DND-41 (cell line): ENCODE measurements around the gene KRTAP23-1.

ENCODE experiments used
- ATAC-seq: fragments of 200-7000 bp; cut with Tn5 transposase; 3 replicates; pipeline ENCODE4 v1.9.1; 2021; ENCODE audit warnings: low read depth; ENCODE audit not compliant: insufficient read depth
- DNase-seq: peaks from one replicate; pipeline ENCODE4 v3.0.0-alpha.2; 2020
- H2AFZ ChIP-seq: 2 replicates; pipeline ENCODE4 v1.6.0; 2012; ENCODE audit warnings: low read depth, low read length
- H3K27ac ChIP-seq: 2 replicates; pipeline ENCODE4 v1.5.1; 2012; ENCODE audit warnings: low read length, inconsistent platforms
- H3K27me3 ChIP-seq: fragments of 200-600 bp; sonication (generic); 2 replicates; pipeline ENCODE4 v1.6.0; 2012; ENCODE audit warnings: low read length, mild to moderate bottlenecking, inconsistent platforms; ENCODE audit not compliant: insufficient read depth, poor library complexity
- H3K36me3 ChIP-seq: 2 replicates; pipeline ENCODE4 v1.5.1; 2012; ENCODE audit warnings: low read length, inconsistent platforms; ENCODE audit not compliant: insufficient read depth
- H3K4me1 ChIP-seq: 2 replicates; pipeline ENCODE4 v1.5.1; 2012; ENCODE audit warnings: mild to moderate bottlenecking, low read length; ENCODE audit not compliant: insufficient read depth
- H3K4me2 ChIP-seq: 2 replicates; pipeline ENCODE4 v1.6.0; 2012; ENCODE audit warnings: mild to moderate bottlenecking, moderate library complexity, low read length, inconsistent platforms; ENCODE audit not compliant: insufficient read depth
- H3K4me3 ChIP-seq, 2 experiments: fragments of 200-600 bp in 1 of 2; shearing (Covaris generic) in 1 of 2; 2 replicates each; pipeline ENCODE4 v1.5.1; 2012 to 2016; ENCODE audit warnings: inconsistent platforms in 2 of 2, low read length in 2 of 2, mild to moderate bottlenecking in 2 of 2, low read depth in 1 of 2, moderate library complexity in 1 of 2
- H3K79me2 ChIP-seq: 2 replicates; pipeline ENCODE4 v1.6.0; 2012; ENCODE audit warnings: low read length, inconsistent platforms; ENCODE audit not compliant: insufficient read depth
- H3K9ac ChIP-seq: 2 replicates; pipeline ENCODE4 v1.6.0; 2012; ENCODE audit warnings: low read depth, mild to moderate bottlenecking, inconsistent platforms, low read length, moderate library complexity
- H3K9me3 ChIP-seq: 2 replicates; pipeline ENCODE4 v1.5.1; 2012; ENCODE audit warnings: low read length, moderate library complexity, mild to moderate bottlenecking, inconsistent platforms; ENCODE audit not compliant: insufficient read depth, severe bottlenecking
- H4K20me1 ChIP-seq: 2 replicates; pipeline ENCODE4 v1.6.0; 2012; ENCODE audit warnings: low read length; ENCODE audit not compliant: insufficient read depth
- EZH2 ChIP-seq: IDR thresholded peaks from 3 replicates; pipeline ENCODE4 v1.6.1; 2012; ENCODE audit warnings: borderline replicate concordance, low read depth, mild to moderate bottlenecking, moderate library complexity, low read length, inconsistent platforms; ENCODE audit not compliant: severe bottlenecking
- TF ChIP-seq, protein P1 (sequence below): IDR thresholded peaks from 2 replicates; pipeline ENCODE4 v1.5.1; 2012; ENCODE audit warnings: borderline replicate concordance, low read length, moderate library complexity, mild to moderate bottlenecking; ENCODE audit not compliant: poor library complexity, severe bottlenecking; ENCODE audit errors: extremely low read depth

Gene KRTAP23-1

DNA sequence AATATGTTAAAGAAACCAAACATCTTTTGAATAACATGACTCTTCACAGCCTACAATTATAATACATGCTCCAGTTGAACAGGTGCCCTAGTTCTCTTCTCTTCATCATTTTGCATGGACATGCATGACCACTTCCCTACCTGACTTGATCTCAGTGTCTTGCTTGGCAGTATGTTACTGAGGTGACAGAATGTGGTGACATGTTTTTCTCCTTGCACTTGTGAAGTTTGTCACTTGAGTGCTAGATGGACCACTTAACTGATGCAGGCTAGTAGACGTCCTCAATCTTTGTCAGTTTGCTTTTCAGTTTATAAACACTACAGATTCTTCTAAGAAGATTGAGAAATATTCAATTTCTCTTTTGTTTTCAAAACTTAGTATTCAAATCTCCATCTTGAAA is 33.8 kb upstream of the KRTAP23-1 start:
- H3K36me3 ChIP-seq: no peaks in the 10 kb centered on the region
- H3K27me3 ChIP-seq: no peaks in the 10 kb centered on the region
- ATAC-seq (no peak), DNase-seq (no peak)
- no peaks in the 10 kb centered on the region for H3K79me2 ChIP-seq
- no peak for TF ChIP-seq EZH2
- TF ChIP-seq, protein P1, sequence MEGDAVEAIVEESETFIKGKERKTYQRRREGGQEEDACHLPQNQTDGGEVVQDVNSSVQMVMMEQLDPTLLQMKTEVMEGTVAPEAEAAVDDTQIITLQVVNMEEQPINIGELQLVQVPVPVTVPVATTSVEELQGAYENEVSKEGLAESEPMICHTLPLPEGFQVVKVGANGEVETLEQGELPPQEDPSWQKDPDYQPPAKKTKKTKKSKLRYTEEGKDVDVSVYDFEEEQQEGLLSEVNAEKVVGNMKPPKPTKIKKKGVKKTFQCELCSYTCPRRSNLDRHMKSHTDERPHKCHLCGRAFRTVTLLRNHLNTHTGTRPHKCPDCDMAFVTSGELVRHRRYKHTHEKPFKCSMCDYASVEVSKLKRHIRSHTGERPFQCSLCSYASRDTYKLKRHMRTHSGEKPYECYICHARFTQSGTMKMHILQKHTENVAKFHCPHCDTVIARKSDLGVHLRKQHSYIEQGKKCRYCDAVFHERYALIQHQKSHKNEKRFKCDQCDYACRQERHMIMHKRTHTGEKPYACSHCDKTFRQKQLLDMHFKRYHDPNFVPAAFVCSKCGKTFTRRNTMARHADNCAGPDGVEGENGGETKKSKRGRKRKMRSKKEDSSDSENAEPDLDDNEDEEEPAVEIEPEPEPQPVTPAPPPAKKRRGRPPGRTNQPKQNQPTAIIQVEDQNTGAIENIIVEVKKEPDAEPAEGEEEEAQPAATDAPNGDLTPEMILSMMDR: no peak
- H3K4me2 ChIP-seq: no peak overlapping the region
- no peaks in the 10 kb centered on the region for H3K4me1 ChIP-seq
- H3K4me3 ChIP-seq: no peak overlapping the region
- no peak overlapping the region for H3K9ac ChIP-seq
- H2AFZ ChIP-seq: no peak overlapping the region
- no peak overlapping the region for H3K27ac ChIP-seq
- no peaks in the 10 kb centered on the region for H4K20me1 ChIP-seq
- H3K9me3 ChIP-seq: no peaks in the 10 kb centered on the region

DNA sequence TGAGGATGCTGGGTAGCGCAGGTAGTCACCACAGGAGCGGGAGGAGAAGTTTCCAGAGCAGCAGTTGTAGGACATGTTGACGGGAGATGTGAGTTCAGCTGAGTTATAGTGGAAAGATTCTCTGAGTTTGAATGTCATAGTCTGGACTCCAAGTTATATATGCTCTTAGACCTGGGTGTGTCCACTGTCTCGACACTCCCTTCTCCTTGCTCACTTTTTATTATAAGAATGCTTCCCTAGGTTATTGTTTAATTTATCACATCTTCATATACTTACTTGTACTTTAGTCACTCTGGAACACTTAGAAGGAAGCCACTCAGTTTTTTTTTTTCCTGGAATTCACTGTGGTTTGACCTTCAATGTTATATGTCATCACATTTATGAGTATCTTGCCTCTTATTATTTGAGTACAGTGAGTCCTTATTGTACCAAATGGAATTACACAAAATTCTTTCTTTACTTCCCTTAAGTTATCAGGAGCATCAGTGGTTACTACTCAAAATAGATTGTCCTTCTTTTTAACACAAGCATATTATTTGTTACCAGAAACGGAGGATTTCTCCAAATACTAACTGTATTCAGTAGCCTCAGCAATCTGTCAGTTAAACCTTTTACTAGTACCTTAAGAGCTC is 23.8 kb upstream of the KRTAP23-1 start, which contains the start of gene KRTAP13-2:
TSS of gene KRTAP13-2 (minus strand) at position 133 of the 632 bp plus-strand sequence. CDS start at position 75, 58 bp downstream.
- TF ChIP-seq, protein P1: no peak
- TF ChIP-seq EZH2: no peak
- DNase-seq (no peak), ATAC-seq (no peak)
- H3K4me3 ChIP-seq: no peak within 1 kb of the TSS
- H3K4me1 ChIP-seq: no peaks in the 10 kb centered on the region
- no peaks in the 10 kb centered on the region for H3K27me3 ChIP-seq
- no peaks in the 10 kb centered on the region for H4K20me1 ChIP-seq
- H3K27ac ChIP-seq: no peak within 1 kb of the TSS
- no peak within 1 kb of the TSS for H3K9ac ChIP-seq
- H2AFZ ChIP-seq: no peak within 1 kb of the TSS
- no peak within 1 kb of the TSS for H3K4me2 ChIP-seq
- H3K79me2 ChIP-seq: no peaks in the 10 kb centered on the region
- no peaks in the 10 kb centered on the region for H3K36me3 ChIP-seq
- no peaks in the 10 kb centered on the region for H3K9me3 ChIP-seq

DNA sequence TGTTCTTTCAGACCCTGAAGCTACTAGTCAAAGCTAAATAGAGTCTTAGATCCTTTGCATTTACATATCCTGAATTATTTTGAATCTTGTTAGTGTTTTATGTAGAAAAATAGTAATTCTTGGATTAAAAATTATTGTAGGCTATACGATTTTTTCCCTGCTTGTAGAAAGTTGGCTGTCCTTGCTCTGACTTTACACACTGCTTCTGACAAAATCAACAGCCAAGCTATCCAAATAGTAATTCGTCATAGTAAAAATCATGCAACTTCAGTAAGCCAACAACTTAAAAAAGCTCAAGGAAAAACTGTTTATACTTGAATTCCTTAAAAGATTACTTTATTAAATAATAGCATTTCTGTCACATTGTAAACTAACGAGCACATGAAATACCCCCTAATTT is 7.5 kb upstream of the KRTAP23-1 start:
- TF ChIP-seq, protein P1: no peak
- TF ChIP-seq EZH2: no peak
- Histone ChIP-seq H3K9ac (no peak overlapping the region), H3K79me2 (no peaks in the 10 kb centered on the region), H3K27me3 (no peaks in the 10 kb centered on the region), H4K20me1 (no peaks in the 10 kb centered on the region), H2AFZ (no peak overlapping the region), H3K36me3 (no peaks in the 10 kb centered on the region), H3K4me3 (no peak overlapping the region), H3K4me1 (no peaks in the 10 kb centered on the region), H3K9me3 (no peaks in the 10 kb centered on the region), H3K27ac (no peak overlapping the region), H3K4me2 (no peak overlapping the region)
- DNase-seq (no peak), ATAC-seq (no peak)
